HG03558 (cell line): ENCODE measurements around the gene DIO1.

Experiments used
- ATAC-seq: cut with Tn5 transposase; IDR thresholded peaks from one replicate; pipeline ENCODE4 v1.9.1; 2021; ENCODE audit warnings: moderate number of reproducible peaks; ENCODE audit not compliant: unreplicated experiment; ENCODE audit errors: extremely low read depth

Gene DIO1

DNA sequence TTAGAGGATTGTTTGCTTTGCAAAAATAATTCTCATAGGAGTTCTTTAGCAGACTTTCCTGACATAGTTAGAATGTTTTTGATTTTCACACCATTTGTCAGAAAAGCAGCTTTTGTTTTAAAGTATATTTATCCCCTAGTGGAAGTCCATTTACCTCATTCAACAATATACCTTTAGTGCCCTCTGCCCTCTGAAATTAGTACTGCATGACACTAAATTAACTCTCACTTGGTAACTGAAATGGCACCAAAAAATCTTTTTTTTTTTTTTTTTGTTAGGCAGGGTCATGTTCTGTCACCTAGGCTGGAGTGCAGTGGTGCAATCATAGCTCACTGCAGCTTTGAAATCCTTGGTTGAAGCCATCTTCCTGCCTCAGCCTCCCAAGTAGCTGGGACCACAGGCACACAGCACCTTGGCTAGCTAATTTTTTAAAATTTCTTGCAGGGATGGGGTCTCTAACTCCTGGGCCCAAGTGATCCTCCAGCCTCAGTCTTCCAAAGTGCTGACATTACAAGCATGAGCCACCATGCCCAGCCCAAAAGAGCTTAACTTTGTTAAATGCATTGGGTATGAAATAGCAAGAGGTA is 65.8 kb downstream of the DIO1 start:
- ATAC-seq, result no peak
